GM19397 (cell line): ENCODE measurements around the gene USP7.
"Not testable (repeated sequence)": the region's sequence is repeated elsewhere in the genome, so short reads cannot be mapped to it uniquely, and the experiment has no call there.

Source experiments
- ATAC-seq: cut with Tn5 transposase; IDR thresholded peaks from one replicate; pipeline ENCODE4 v1.9.1; 2021; ENCODE audit warnings: mild to moderate bottlenecking, moderate library complexity; ENCODE audit not compliant: unreplicated experiment

The USP7 gene

GRCh38 chr16:8928467-8928957 is 35.2 kb downstream of the USP7 start:
- ATAC-seq = no peak

GRCh38 chr16:8926827-8927226 is 36.9 kb downstream of the USP7 start:
- ATAC-seq = no peak

DNA sequence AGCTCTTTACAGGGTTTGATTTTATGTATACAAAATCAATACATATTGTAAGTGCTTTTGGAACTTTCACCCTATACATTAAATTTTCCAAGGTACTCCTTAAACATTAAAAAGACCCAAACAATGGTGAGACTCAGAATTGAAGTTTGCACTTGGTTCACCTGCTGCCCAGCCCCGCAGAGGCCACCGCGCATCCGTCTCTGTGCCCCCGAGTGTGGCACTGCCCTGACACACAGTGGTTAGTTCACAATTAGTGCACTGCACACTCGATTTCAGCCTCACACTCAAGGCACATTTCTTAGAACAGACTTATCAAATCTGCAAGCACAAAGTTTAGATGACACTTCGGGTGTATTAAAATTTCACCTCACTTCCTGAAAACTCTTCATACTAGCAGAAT is 38.3 kb downstream of the USP7 start:
- no peak for ATAC-seq

- peak; percentile 43 for ATAC-seq
These were observed 39.5 kb downstream of the USP7 start for GRCh38 chr16:8924214-8924613.

GRCh38 chr16:8923199-8923598 is 40.5 kb downstream of the USP7 start:
- ATAC-seq = no peak

- ATAC-seq = no peak
These were observed 42.2 kb downstream of the USP7 start for GRCh38 chr16:8921347-8921984.

DNA sequence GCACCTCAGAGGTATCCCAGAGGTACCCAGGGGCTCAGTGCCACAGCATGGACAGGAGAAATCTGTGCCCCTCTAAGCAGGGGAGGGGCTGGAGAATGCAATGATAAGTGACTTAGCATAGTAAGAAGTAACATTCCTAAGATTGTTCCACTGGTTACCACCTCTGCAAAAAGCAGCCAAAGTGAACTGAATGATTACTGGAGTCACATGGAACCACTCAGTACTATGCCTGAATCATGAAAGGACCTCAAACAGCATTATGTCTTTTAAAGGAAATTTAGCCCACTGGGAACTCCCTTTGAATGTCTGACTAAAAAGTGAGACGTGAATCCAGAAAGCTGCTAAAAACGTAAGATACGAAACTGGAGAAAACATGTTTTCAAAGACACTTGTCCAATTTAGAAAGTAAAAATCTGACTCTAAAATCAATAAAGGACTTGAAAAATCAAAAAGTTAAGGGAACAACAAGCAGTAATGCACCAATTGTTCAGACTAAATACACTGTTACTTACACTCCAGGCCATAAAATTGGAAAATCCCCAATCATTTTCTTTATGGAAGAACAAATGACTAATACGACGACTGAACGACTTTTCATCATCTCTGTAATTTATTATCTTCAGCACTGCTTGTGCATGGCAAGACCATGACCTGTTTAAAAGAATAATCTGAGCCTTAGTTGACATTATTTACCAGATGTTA is 42.9 kb downstream of the USP7 start:
- no peak for ATAC-seq

DNA sequence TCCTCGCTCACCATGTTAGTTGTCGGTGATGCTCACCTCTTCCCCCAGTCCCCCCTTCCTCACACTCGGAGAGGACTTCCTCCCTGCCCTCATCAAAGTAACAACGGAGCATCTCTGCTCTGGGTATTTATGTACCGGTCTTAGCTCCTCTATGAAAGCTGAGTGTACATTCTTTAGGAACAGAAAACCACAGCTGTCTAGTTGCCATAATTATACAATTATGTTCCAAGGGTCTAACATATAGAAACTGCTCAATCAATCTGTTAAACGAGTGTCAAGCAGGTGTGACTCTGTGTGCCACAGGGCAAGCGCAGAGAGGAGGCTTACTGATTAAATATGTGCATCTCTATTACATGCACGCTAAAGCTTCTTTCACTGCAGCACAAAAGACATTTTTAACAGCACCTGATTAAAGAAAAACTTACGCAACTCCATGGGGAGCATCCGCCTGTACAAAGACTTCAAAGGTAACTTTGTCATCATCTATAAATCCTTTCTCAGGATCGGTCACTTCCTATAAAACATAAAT is 43.7 kb downstream of the USP7 start:
- no peak for ATAC-seq

DNA sequence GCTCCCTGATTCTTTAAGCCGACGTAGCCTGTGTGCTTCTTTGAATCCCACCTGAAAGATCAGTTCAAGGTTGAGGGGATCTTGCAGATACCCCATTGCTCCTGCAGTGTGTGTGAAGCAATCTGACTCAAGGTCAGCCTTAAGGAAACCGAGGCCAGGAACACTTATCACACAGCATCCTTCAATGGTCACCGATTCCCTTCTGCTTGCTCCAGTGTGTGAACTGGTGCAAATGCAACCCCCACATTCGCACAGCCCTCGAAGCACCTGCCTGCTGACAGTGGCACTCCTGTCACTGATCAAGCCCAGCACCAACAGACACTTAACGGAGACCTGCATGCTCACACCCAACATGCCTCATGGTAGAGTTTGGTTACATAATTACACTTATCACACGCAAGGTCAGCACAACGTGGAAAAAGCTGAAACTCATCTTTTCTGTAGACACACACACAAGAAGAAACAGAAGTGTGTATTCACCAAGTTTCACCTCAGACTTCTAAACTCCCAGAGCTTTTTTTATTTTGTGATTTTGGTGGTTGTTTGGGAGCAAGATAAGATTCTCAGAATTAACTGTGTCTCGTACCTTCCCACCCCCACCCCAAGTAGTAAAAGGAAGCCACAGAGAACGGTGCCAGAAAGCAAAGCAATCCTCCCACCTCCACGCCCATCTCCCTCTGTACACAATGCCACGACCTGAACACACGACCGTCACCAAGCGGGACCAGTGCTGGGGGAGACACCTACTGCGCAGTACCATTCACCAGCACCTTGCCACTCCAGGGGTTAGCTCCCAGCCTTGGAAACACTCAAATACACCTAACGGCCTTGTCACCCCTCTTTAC is 44.4 kb downstream of the USP7 start:
- ATAC-seq = no peak

DNA sequence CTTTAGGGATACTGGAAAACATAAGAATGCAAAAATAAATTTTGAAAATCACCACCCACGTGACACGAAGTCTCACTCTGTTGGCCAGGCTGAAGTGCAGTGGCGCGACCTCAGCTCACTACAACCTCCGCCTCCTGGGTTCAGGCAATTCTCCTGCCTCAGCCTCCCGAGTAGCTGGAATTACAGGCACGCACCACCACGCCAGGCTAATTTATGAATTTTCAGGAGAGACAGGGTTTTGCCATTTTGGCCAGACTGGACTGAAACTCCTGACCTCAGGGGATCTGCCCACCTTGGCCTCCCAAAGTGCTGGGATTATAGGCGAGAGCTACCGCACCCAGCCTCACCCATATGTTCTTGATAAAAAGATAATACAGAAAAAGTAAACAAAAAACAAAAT is 46.4 kb downstream of the USP7 start:
- not testable (repeated sequence) for ATAC-seq

DNA sequence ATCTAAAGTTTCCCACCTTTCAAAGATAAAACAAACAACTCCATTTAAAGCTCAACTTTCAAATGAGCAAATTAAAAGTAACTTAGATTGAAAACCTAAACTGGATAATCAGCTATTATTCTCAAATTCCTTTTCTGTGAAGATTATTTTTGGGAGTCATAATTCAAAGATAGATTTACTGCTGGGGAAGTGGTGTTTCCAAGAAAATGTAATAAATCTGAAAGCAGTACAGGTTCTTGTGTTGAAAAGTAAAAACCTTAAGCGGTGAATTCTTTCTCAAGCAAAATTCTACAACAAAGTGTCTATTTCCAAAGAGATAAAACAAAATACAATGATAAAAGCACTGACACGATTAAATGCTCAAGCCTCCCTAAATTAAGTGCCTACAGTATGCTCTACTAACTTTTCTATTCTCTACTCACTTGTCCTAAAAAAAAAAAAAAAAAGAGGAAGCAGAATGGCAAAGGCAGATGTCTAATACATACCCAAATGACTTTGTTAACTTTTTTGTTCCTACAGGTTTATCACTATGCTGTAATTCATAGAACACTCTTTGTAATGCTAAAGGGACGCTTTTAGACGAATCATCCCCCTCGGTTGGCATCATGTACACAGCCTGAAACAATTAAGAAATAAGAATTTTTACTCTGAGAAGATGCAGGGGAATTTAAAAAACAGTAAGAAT is 47.0 kb downstream of the USP7 start:
- ATAC-seq = no peak

GRCh38 chr16:8915722-8916301 is 47.9 kb downstream of the USP7 start:
- no peak for ATAC-seq

- ATAC-seq = no peak
These were observed 49.6 kb downstream of the USP7 start for GRCh38 chr16:8914098-8914497.

GRCh38 chr16:8912793-8913192 is 50.9 kb downstream of the USP7 start:
- ATAC-seq = no peak

- ATAC-seq = no peak
These were observed 52.9 kb downstream of the USP7 start for GRCh38 chr16:8910811-8911210.

- no peak for ATAC-seq
These were observed 54.8 kb downstream of the USP7 start for GRCh38 chr16:8908810-8909468.

- no peak for ATAC-seq
These were observed 56.6 kb downstream of the USP7 start for GRCh38 chr16:8907096-8907495.

DNA sequence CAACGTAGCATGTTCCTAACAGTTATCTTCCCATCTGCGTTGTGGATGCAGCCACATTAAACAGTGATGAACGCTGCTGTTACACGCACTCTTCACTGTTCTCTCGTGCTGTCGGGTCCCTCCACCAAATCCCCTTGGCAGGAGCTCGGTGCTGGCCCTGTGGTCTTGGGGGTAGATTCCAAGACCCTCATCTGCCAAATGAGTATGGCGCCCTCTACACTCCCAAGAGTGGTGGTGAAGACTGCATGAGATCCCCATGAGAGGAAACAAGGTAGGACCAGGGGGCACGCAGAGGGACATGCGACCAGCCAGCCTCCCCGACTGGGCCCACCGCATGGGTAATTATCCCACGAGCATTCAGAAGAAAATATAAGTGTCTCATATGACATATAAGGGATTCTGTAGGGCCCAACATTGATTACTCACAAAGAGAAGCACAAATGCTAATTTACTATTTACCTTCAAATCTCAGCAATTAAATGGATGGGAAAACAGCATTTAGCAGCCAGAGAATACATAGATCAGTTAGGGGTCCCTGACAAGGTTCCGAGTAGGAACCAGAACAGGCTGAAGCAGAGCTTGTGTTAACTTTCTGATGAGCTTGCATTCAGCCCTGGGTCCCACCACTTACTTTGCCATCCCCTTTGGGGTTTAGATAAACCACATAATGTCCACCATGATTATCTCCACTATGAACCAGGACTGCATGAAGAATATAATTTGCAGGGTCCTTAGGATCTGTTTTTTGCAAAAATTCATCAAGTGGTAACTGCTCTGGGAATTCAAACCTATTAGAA is 57.7 kb downstream of the USP7 start:
- no peak for ATAC-seq

DNA sequence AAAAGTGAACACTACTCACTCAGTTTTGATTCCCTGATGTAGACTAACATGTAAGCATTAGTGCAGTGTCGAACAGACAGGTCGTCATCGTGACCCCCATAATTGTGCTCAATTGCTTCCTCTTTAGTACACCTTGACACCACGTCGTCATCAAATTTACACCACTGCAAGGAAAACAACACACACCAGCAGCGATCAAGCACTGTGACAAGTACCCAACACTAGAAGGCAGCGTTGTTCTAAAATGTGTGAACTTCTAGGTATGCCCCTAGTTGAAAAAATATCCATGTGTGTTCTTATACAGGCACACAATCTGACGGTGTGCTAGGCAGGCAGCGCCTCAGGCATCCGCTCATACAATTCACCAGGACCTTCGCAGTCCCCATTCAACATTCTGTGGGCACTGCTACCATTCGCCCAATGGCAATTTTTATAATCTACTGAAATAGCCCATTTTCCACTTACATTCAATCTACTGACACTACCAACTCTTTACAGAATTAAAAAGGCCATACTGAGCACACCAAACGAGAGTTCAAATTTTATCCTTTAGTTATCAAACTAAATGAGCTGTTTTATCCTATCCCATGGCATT is 58.4 kb downstream of the USP7 start:
- no peak for ATAC-seq
